ENCODE results near the gene ATP8B2.

The ATP8B2 gene

GRCh38 chr1:154386643-154387352, 61.5 kb downstream of the ATP8B2 start:
- no peak for DNase-seq (ENCODE audit: low read depth, low spot score)

GRCh38 chr1:154391086-154391770, 65.9 kb downstream of the ATP8B2 start:
- no peak for DNase-seq (ENCODE audit: low read depth, low spot score)

DNA sequence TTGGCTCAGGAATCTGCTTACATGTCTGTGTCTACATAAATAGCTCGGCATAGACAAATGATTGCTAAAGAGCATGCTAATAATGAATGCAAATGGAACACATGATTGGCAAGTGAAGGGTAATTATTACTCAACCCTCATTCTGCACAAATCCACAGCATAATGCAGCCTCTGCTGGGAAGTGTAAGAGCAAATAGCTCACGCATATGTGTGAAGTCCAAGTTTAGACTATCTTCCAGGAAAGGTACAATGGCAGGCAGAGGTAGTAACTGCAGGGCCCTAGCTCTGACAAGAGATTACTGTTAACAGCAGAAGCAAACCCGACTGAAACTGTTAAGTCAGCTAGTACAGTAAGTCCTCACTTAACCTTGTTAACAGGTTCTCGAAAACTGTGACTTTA, 72.8 kb downstream of the ATP8B2 start:
- no peak for DNase-seq (ENCODE audit: low read depth, low spot score)

- DNase-seq (ENCODE audit: low read depth, low spot score) = no peak
These were observed 73.4 kb downstream of the ATP8B2 start for GRCh38 chr1:154398678-154399077.

- no peak for DNase-seq (ENCODE audit: low read depth, low spot score)
These were observed 75.1 kb downstream of the ATP8B2 start for GRCh38 chr1:154400381-154400801.
